Activated naive CD8-positive, alpha-beta T cell treated with anti-CD3 and anti-CD28 coated beads, Interleukin-2, amount 50 U/mL, for 24 hours (primary cell): ENCODE measurements around the gene DARS2.
"Not testable (repeated sequence)": the region's sequence is repeated elsewhere in the genome, so short reads cannot be mapped to it uniquely, and the experiment has no call there.

ENCODE experiments used
- ATAC-seq: fragments of 150-1000 bp; cut with Tn5 transposase; one replicate; pipeline ENCODE4 v1.10.0; 2021
- DNase-seq: peaks from one replicate; pipeline ENCODE4 v3.0.0; 2021
- H3K27ac Mint-ChIP-seq: one replicate; pipeline ENCODE4 v1.8.0; 2021; ENCODE audit warnings: mild to moderate bottlenecking, mixed read lengths
- H3K27me3 Mint-ChIP-seq: one replicate; pipeline ENCODE4 v1.8.0; 2021; ENCODE audit warnings: mixed read lengths
- H3K36me3 Mint-ChIP-seq: one replicate; pipeline ENCODE4 v1.8.0; 2021; ENCODE audit warnings: low read depth, mixed read lengths
- H3K4me1 Mint-ChIP-seq: one replicate; pipeline ENCODE4 v1.8.0; 2021; ENCODE audit warnings: mixed read lengths
- H3K4me3 Mint-ChIP-seq: one replicate; pipeline ENCODE4 v1.8.0; 2021; ENCODE audit warnings: mild to moderate bottlenecking, moderate library complexity, mixed read lengths
- H3K9me3 Mint-ChIP-seq: one replicate; pipeline ENCODE4 v1.8.0; 2021; ENCODE audit warnings: mixed read lengths

DARS2 gene

DNA sequence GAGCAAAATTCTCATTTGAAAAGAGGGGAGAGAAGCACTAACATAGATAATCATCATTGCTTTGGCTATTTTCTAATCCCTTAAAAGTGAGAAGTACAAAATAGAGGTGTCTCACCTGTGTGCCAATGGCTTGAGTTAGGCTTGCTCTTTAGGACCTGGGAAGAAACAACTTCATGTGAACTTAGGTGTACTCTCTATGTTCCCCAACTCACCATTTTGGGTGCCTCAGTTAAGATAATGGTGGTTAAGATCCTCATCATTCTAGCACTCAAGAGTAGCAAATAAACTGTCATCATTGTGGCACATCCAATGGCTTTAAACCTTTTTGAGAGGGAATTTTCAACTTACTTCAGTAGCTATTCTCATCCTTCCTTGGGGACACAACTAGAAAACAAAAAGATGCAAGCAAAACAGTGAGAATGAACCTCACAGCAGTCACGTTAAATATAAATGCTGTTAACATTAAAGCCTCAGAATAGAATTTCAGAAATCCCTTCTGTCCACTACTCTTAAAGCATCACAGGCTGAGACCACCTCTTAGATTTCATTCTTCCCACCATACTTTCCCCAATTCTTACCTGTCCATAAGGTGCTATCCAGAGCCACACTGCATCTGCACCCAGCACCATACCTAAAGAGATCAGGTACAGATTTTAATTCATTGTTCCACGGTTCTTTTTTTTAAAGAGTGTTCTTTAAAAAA, 42.1 kb downstream of the DARS2 start:
- H3K4me1 Mint-ChIP-seq, result peaks cover 73% of the 10 kb centered on the region
- no peak for ATAC-seq
- peaks cover 66% of the 10 kb centered on the region for H3K36me3 Mint-ChIP-seq
- peak overlapping the region; percentile 99 for H3K4me3 Mint-ChIP-seq
- no peaks in the 10 kb centered on the region for H3K9me3 Mint-ChIP-seq
- peak overlapping the region; percentile 100 for H3K27ac Mint-ChIP-seq
- no peak for DNase-seq
- H3K27me3 Mint-ChIP-seq, result peaks cover 8% of the 10 kb centered on the region

DNA sequence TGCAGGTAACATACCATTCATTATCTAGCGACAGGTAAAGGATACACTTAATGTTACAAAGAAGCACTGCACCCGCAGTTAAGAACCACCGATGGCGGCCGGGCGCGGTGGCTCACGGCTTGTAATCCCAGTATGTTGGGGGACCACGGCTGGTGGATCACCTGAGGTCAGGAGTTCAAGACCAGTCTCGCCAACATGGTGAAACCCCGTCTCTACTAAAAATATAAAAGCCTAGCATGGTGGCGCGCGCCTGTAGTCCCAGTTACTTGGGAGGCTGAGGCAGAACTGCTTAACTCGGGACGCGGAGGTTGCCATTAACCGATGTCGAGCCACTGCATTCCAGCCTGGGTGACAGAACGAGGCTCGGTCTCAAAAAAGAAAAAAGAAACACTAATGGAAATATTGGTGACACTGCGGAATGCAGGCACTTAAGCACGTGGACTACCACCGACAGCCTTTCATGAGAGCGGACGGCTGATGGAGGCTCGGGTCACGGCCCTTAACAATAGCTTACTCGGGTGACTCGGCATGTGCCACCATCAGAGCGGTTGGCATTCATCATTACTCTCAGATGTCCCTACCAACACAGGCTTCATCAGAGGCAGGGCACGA, 42.8 kb downstream of the DARS2 start:
- Mint-ChIP-seq H3K27ac (peak overlapping the region; percentile 100), H3K9me3 (no peaks in the 10 kb centered on the region), H3K4me1 (peaks cover 75% of the 10 kb centered on the region)

DNA sequence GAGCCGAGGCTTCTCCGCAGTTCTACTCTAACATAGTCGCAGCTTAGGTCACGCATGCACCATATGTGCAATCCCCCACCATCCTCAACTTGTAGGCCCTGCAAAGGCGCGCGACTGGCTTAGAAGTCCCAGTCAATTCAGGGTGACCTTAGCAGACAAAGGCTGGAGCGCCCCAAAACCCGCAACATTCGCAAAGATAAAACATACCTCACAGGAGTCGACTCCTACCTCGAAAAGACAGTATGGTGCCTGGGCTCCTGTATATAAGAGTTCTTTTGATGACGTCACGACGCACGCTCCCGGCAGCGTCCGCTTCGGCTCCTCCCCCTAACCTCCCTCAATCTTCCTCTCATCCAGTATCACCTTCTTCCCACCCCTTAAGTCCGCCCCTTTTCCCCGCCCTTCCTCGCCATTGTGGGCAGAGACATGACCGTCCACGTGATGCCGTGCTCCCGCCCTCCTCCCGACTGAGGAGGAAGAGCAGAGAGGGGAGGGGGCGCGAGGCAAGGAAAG, 43.3 kb downstream of the DARS2 start, which contains the start of gene GAS5:
Gene GAS5, minus strand, starts transcription at position 237 of the 513 bp plus-strand sequence.
- Mint-ChIP-seq H3K27me3 (peaks cover 8% of the 10 kb centered on the region), H3K4me1 (peaks cover 77% of the 10 kb centered on the region), H3K36me3 (peaks cover 57% of the 10 kb centered on the region), H3K4me3 (peak within 1 kb of the TSS; percentile 99), H3K9me3 (no peaks in the 10 kb centered on the region), H3K27ac (peak within 1 kb of the TSS; percentile 100)
- DNase-seq, result peak; percentile 99
- ATAC-seq, result peak; percentile 81

More for the DNA sequence above, 42.8 kb downstream of the DARS2 start:
- Mint-ChIP-seq H3K4me3 (peak overlapping the region; percentile 99), H3K27me3 (peaks cover 8% of the 10 kb centered on the region), H3K36me3 (peaks cover 60% of the 10 kb centered on the region)
- DNase-seq (peak; percentile 35), ATAC-seq (no peak)

DNA sequence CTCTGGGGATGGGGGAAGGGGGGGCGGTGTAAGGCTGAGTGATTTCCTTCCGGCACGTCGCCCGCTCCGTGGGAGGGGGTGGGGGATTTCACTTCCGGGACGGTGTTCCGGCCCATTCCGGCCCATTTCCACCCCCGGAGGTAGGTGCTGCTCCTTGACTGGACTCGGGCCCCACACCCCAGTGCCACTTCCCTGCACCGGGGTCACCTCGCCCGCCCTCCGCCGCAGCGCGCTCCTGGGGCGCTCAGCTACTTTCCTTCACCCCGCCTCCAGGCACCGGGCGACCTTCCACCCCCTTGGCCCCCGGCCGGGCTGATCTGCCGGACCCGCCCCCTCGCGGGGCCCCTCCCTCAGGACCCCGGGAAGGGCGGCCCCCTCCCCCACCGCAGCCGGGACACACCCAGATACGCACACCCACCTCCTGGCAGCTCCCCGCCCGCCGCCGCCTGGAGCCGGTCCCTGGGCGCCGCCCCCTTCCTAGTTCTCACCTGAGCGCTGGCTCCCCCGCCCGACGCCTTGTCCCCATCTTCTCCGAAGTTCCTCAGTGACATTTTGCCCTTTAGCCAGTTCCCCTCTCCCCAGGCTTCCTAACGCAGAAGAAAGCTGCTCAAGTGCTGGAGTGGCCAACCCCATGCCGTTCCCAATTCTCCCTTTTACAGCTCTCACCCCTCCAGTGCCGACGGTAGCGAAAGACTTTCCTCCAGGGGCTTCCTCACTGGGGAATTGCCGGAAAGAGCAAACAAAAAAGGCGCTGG, 44.0 kb downstream of the DARS2 start, which contains the start of gene ZBTB37:
Gene ZBTB37, plus strand, starts transcription at position 115 of the 755 bp plus-strand sequence. CDS start 1,846 bp downstream, outside the sequence.
- H3K4me3 Mint-ChIP-seq, result peak within 1 kb of the TSS; percentile 99

DNA sequence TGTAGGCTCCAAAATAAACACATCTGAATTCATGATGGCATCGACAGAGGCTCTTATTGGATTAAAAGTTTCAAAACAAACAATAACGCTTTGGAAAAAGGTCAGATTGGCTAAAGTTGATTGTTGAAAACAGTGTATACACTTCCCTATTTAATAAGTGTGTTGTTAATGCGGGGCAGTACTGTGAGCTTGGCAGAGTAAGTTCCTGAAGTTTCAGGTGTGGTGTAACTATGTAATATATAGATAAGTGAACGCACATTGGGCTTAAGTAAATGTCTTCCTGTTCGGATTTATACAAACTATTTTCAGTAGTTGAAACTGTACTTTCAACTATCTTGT, 44.5 kb downstream of the DARS2 start:
- H3K9me3 Mint-ChIP-seq, result no peaks in the 10 kb centered on the region
- peaks cover 71% of the 10 kb centered on the region for H3K4me1 Mint-ChIP-seq
- H3K27ac Mint-ChIP-seq, result peak overlapping the region; percentile 100
- peak overlapping the region; percentile 99 for H3K4me3 Mint-ChIP-seq
- peaks cover 54% of the 10 kb centered on the region for H3K36me3 Mint-ChIP-seq
- peaks cover 8% of the 10 kb centered on the region for H3K27me3 Mint-ChIP-seq
- ATAC-seq (no peak), DNase-seq (no peak)

More for the DNA sequence above, 44.0 kb downstream of the DARS2 start, which contains the start of gene ZBTB37:
- ATAC-seq (peak; percentile 67), DNase-seq (peak; percentile 96)
- H3K27me3 Mint-ChIP-seq, result peaks cover 8% of the 10 kb centered on the region
- peaks cover 56% of the 10 kb centered on the region for H3K36me3 Mint-ChIP-seq
- peak within 1 kb of the TSS; percentile 100 for H3K27ac Mint-ChIP-seq
- H3K9me3 Mint-ChIP-seq, result no peaks in the 10 kb centered on the region
- peaks cover 77% of the 10 kb centered on the region for H3K4me1 Mint-ChIP-seq

DNA sequence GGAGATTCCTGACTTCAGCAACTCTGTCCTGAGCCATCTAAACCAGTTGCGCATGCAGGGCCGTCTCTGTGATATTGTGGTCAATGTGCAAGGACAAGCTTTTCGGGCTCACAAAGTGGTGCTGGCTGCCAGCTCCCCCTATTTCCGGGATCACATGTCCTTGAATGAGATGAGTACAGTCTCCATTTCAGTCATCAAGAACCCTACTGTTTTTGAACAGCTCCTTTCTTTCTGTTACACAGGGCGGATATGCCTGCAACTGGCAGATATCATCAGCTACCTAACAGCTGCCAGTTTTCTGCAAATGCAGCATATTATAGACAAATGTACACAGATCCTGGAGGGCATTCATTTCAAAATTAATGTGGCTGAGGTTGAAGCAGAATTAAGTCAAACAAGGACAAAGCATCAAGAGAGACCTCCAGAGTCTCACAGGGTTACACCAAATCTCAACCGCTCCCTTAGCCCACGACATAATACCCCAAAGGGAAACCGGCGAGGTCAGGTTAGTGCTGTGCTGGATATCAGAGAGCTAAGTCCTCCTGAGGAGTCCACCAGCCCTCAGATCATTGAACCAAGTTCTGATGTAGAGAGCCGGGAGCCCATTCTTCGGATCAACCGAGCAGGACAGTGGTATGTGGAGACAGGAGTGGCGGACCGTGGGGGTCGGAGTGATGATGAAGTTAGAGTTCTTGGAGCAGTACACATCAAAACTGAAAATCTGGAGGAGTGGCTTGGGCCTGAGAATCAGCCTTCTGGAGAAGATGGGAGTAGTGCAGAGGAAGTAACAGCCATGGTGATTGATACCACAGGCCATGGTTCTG, 46.0 kb downstream of the DARS2 start:
- ATAC-seq, result no peak
- no peaks in the 10 kb centered on the region for H3K9me3 Mint-ChIP-seq
- H3K36me3 Mint-ChIP-seq, result peaks cover 44% of the 10 kb centered on the region
- peak overlapping the region; percentile 99 for H3K4me3 Mint-ChIP-seq
- DNase-seq, result peak; percentile 20
- H3K4me1 Mint-ChIP-seq, result peaks cover 58% of the 10 kb centered on the region
- H3K27me3 Mint-ChIP-seq, result peaks cover 8% of the 10 kb centered on the region
- peak overlapping the region; percentile 60 for H3K27ac Mint-ChIP-seq

DNA sequence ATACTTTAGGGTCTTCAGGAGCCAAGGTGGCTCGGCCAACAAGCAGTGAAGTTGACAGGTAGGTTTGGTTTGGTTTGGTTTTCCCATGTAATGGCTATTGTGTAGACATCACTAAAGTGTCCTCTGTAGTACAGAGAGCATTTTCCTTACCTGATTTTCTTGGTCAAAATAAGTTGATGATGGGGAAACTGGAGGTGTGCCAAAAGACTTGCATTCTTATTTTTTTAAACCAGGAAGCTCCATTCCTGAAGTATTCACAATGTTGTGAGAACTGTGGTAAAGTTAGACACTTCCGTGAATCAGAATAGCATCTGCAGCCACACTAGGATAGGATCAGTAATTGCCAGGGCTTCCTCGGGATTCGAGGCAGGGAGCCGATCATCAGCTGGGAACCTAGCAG, 46.6 kb downstream of the DARS2 start:
- ATAC-seq (no peak), DNase-seq (no peak)
- Mint-ChIP-seq H3K9me3 (no peaks in the 10 kb centered on the region), H3K27ac (peak overlapping the region; percentile 60), H3K36me3 (peaks cover 40% of the 10 kb centered on the region), H3K4me3 (peak overlapping the region; percentile 99), H3K27me3 (peaks cover 8% of the 10 kb centered on the region), H3K4me1 (peaks cover 53% of the 10 kb centered on the region)

DNA sequence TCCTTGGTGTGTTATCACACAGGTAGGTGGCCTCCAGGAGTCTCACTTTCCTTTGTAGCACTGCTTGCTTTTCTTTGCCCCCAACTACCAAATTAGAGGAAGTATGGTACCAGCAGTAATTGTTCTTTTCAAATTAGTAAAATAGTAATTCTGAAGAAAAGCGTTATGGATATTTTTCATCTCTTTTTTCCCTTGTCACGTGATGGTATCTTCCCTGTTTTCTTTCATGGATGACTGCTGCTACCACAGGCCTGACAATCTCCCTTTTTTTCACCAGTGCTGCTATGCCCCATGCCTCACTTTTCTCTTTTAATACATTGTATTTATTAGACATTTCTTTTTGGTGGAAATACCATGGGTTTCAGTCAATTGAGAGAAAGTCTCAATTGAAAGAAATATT, 47.0 kb downstream of the DARS2 start:
- no peak overlapping the region for H3K4me3 Mint-ChIP-seq
- peaks cover 49% of the 10 kb centered on the region for H3K4me1 Mint-ChIP-seq
- peaks cover 6% of the 10 kb centered on the region for H3K27me3 Mint-ChIP-seq
- peak overlapping the region; percentile 7 for H3K27ac Mint-ChIP-seq
- no peaks in the 10 kb centered on the region for H3K9me3 Mint-ChIP-seq
- no peak for ATAC-seq
- peaks cover 36% of the 10 kb centered on the region for H3K36me3 Mint-ChIP-seq
- no peak for DNase-seq

DNA sequence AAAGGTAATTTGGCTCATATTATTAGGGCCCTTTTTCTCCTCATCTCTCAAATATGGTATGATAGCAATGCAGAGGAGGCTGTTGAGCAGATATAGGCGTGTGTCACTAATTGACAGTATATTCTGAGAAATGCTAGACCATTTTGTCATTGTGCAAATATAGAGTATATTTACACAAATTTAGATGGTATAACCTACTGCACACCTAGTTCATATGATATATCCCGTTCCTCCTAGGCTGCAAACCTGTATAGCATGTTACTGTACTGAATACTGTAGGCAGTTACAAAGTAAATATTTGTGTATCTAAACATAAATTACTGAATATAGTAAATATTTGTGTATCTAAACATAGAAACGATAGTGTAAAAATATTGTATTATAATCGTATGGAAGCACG, 52.3 kb downstream of the DARS2 start:
- Mint-ChIP-seq H3K27me3 (no peaks in the 10 kb centered on the region), H3K4me1 (peaks cover 8% of the 10 kb centered on the region), H3K4me3 (no peak overlapping the region), H3K36me3 (peaks cover 33% of the 10 kb centered on the region), H3K27ac (no peak overlapping the region), H3K9me3 (no peaks in the 10 kb centered on the region)
- ATAC-seq, result no peak
- no peak for DNase-seq

DNA sequence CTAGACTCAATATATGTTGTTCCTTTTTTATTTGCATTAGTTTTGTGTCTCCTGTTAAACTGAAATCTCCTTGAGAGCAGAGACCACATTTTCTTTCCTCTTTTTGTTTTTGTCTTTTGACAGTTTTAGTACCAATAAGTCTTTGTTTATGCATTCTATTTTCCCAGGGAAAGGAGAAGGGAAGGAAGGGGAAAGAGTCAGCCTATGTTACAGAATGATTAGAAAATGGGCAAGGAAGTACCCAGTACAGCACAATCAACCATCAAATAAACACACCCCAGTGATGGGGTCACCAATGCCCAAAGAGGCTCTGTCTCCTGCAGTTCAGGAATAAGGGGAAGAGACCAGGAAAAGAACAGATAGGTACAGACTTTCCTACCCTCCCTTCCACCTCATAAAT, 53.8 kb downstream of the DARS2 start:
- ATAC-seq (no peak), DNase-seq (no peak)
- Mint-ChIP-seq H3K36me3 (peaks cover 29% of the 10 kb centered on the region), H3K27ac (no peak overlapping the region), H3K4me1 (peaks cover 2% of the 10 kb centered on the region), H3K9me3 (no peaks in the 10 kb centered on the region), H3K4me3 (no peak overlapping the region), H3K27me3 (no peaks in the 10 kb centered on the region)

DNA sequence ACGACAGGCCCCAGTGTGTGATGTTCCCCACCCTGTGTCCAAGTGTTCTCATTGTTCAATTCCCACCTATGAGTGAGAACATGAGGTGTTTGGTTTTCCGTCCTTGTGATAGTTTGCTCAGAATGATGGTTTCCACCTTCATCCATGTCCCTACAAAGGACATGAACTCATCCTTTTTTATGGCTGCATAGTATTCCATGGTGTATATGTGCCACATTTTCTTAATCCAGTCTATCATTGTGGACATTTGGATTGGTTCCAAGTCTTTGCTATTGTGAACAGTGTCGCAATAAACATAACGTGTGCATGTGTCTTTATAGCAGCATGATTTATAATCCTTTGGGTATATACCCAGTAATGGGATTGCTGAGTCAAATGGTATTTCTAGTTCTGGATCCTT, 56.6 kb downstream of the DARS2 start:
- H3K27ac Mint-ChIP-seq, H3K4me3 Mint-ChIP-seq, DNase-seq, H3K27me3 Mint-ChIP-seq, ATAC-seq, H3K4me1 Mint-ChIP-seq, H3K9me3 Mint-ChIP-seq: not testable (repeated sequence)
- peaks cover 24% of the 10 kb centered on the region for H3K36me3 Mint-ChIP-seq

DNA sequence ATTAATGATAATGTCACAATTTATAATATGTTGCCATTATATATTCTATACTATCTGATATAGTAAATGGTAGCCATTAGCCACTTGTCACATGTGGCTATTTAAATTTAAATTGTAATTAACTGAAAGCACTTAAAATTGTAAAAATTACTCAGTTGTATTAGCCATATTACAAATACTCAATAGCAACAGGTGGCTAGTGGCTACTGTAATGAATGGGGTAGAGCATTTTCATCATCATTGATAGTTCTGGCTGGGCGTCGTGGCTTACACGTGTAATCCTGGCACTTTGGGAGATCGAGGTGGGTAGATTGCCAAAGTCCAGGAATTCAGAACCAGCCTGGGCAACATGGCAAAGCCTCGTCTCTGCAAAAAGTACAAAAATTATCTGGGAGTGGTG, 60.2 kb downstream of the DARS2 start:
- peaks cover 17% of the 10 kb centered on the region for H3K4me1 Mint-ChIP-seq
- DNase-seq (no peak), ATAC-seq (no peak)
- H3K9me3 Mint-ChIP-seq, result no peaks in the 10 kb centered on the region
- H3K36me3 Mint-ChIP-seq, result peaks cover 34% of the 10 kb centered on the region
- no peak overlapping the region for H3K27ac Mint-ChIP-seq
- no peak overlapping the region for H3K4me3 Mint-ChIP-seq
- no peaks in the 10 kb centered on the region for H3K27me3 Mint-ChIP-seq

DNA sequence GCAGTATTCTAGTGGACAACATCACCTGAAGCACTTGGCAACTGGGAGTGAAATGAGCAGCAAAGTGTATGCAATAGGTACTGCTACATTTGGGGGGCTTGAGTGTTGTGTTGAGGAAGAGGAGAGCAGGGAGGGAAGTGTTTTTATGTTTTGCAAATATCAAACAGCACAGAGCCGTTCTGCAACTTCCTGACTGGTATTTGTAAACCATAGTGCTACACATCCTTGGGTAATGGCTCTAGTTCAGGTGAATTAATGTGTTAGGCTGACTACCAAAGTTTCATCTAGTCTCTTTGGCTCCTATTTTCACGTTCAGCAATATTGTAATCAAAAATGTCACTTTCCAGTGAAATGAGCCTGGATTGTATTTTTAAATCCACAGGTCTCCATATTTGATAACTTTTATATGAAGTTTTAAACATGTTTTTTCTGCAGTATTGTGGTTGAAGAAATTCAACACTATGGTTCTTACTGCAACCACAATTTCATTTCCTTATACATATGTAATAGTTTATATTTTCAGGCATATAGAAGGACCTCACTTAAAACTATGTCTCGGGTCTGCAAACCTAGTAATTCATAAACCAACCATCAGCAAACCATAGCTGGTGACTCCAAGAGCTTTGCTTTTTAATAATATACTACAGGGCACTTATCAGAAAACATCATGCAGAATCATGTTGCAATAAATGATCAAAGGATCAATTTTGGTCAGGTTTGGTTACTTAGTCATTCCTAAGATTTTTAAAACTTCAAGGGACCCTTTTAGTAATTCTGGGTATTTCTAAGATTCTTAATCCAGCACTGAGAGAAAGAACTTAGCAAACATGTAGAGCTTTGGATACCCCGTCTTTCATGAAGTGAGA, 62.5 kb downstream of the DARS2 start:
- ATAC-seq, result no peak
- H3K27me3 Mint-ChIP-seq, result no peaks in the 10 kb centered on the region
- DNase-seq, result no peak
- no peaks in the 10 kb centered on the region for H3K9me3 Mint-ChIP-seq
- no peak overlapping the region for H3K4me3 Mint-ChIP-seq
- H3K4me1 Mint-ChIP-seq, result peaks cover 17% of the 10 kb centered on the region
- H3K36me3 Mint-ChIP-seq, result peaks cover 36% of the 10 kb centered on the region
- no peak overlapping the region for H3K27ac Mint-ChIP-seq
